ENCODE data around the gene SRD5A1.

DNA sequence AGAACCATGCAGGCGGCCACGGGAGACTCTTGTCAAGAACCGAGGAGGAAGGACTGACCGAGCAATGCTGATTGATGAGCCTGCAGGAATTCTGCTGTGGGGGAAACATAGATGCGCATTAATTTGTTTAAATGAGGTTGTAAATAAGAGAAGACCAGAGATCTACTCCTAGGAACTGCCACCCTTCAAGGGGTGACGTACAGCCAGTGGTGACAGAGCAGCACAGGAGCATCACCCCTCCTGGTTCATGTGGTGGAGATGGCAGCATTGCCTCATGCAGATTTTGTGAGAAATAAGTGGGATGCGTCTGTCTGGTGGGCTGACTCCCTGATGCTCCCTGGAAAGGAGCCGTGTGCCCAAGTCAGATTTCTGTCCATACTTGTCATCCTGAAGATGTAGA, 22.2 kb downstream of the SRD5A1 start:
- TF ChIP-seq, protein P1, sequence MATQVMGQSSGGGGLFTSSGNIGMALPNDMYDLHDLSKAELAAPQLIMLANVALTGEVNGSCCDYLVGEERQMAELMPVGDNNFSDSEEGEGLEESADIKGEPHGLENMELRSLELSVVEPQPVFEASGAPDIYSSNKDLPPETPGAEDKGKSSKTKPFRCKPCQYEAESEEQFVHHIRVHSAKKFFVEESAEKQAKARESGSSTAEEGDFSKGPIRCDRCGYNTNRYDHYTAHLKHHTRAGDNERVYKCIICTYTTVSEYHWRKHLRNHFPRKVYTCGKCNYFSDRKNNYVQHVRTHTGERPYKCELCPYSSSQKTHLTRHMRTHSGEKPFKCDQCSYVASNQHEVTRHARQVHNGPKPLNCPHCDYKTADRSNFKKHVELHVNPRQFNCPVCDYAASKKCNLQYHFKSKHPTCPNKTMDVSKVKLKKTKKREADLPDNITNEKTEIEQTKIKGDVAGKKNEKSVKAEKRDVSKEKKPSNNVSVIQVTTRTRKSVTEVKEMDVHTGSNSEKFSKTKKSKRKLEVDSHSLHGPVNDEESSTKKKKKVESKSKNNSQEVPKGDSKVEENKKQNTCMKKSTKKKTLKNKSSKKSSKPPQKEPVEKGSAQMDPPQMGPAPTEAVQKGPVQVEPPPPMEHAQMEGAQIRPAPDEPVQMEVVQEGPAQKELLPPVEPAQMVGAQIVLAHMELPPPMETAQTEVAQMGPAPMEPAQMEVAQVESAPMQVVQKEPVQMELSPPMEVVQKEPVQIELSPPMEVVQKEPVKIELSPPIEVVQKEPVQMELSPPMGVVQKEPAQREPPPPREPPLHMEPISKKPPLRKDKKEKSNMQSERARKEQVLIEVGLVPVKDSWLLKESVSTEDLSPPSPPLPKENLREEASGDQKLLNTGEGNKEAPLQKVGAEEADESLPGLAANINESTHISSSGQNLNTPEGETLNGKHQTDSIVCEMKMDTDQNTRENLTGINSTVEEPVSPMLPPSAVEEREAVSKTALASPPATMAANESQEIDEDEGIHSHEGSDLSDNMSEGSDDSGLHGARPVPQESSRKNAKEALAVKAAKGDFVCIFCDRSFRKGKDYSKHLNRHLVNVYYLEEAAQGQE (IDR thresholded peaks at IDR 0.05): no peak
- TF ChIP-seq, protein P2, sequence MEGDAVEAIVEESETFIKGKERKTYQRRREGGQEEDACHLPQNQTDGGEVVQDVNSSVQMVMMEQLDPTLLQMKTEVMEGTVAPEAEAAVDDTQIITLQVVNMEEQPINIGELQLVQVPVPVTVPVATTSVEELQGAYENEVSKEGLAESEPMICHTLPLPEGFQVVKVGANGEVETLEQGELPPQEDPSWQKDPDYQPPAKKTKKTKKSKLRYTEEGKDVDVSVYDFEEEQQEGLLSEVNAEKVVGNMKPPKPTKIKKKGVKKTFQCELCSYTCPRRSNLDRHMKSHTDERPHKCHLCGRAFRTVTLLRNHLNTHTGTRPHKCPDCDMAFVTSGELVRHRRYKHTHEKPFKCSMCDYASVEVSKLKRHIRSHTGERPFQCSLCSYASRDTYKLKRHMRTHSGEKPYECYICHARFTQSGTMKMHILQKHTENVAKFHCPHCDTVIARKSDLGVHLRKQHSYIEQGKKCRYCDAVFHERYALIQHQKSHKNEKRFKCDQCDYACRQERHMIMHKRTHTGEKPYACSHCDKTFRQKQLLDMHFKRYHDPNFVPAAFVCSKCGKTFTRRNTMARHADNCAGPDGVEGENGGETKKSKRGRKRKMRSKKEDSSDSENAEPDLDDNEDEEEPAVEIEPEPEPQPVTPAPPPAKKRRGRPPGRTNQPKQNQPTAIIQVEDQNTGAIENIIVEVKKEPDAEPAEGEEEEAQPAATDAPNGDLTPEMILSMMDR (IDR thresholded peaks at IDR 0.05): no peak
- TF ChIP-seq BHLHE40 (IDR thresholded peaks at IDR 0.05; ENCODE audit: low read depth, low read length): no peak
- no peak for TF ChIP-seq RAD21 (conservative IDR thresholded peaks at IDR 0.05 in 1 of 2, IDR thresholded peaks at IDR 0.05 in 1 of 2)
- no peak for TF ChIP-seq POLR2A (IDR thresholded peaks at IDR 0.05; ENCODE audit: low read length)
- TF ChIP-seq NPAS2 (CRISPR knock-in tag; IDR thresholded peaks at IDR 0.05; ENCODE audit: borderline replicate concordance): no peak

Measured in A549 (cell line).